ENCODE data around the gene MYDGF.
A peak's percentile ranks its signal among the peaks of the same experiment; 100 is the strongest.

MYDGF gene

GRCh38 chr19:4609878-4610511 is 60.1 kb downstream of the MYDGF start:
- peak in 7 of 56 donors; percentile 3 to 41 (median 16) for DNase-seq
